Hippocampal formation (tissue), 2 donors: Measurements from ENCODE around the gene CUEDC1.

Experiments used
- DNase-seq, 2 donors: peaks; one replicate each; lab custom pipeline; 2025; lab: John Stamatoyannopoulos, UW

The CUEDC1 gene

GRCh38 chr17:57894848-57895247 is 60.4 kb downstream of the CUEDC1 start:
- DNase-seq, result no peak

GRCh38 chr17:57892820-57893595 is 62.2 kb downstream of the CUEDC1 start:
- peak; percentile 81 to 91 for DNase-seq

GRCh38 chr17:57892146-57892819 is 62.9 kb downstream of the CUEDC1 start:
- DNase-seq, result peak; percentile 20 to 79

- DNase-seq, result no peak
These were observed 64.4 kb downstream of the CUEDC1 start for GRCh38 chr17:57890857-57891232.

- DNase-seq, result peak in 1 of 2 donors; percentile 42
These were observed 65.0 kb downstream of the CUEDC1 start for GRCh38 chr17:57889892-57890856.

GRCh38 chr17:57889252-57889651 is 66.0 kb downstream of the CUEDC1 start:
- DNase-seq, result no peak

- DNase-seq, result no peak
These were observed 66.6 kb downstream of the CUEDC1 start for GRCh38 chr17:57888311-57889216.

- DNase-seq, result no peak
These were observed 68.1 kb downstream of the CUEDC1 start for GRCh38 chr17:57887161-57887560.

- DNase-seq, result no peak
These were observed 69.2 kb downstream of the CUEDC1 start for GRCh38 chr17:57886020-57886419.

GRCh38 chr17:57885148-57885915 is 69.9 kb downstream of the CUEDC1 start:
- no peak for DNase-seq

- no peak for DNase-seq
These were observed 73.3 kb downstream of the CUEDC1 start for GRCh38 chr17:57881783-57882351.

GRCh38 chr17:57881143-57881542 is 74.1 kb downstream of the CUEDC1 start:
- DNase-seq, result no peak

- no peak for DNase-seq
These were observed 75.1 kb downstream of the CUEDC1 start for GRCh38 chr17:57880086-57880456.

GRCh38 chr17:57879437-57880085 is 75.7 kb downstream of the CUEDC1 start:
- DNase-seq, result no peak

- no peak for DNase-seq
These were observed 77.3 kb downstream of the CUEDC1 start for GRCh38 chr17:57877803-57878377.

GRCh38 chr17:57876866-57877237 is 78.4 kb downstream of the CUEDC1 start:
- no peak for DNase-seq

- no peak for DNase-seq
These were observed 79.0 kb downstream of the CUEDC1 start for GRCh38 chr17:57876023-57876865.

GRCh38 chr17:57875290-57876022 is 79.8 kb downstream of the CUEDC1 start:
- peak; percentile 55 to 82 for DNase-seq
